HepG2 (cell line): ENCODE measurements around the gene CMIP. TPM values are rescaled to one million over a fixed set of nuclear protein-coding genes. Genes with fewer than 3 reads are reported as not detected.

Source experiments
- ATAC-seq: fragments of 200-7000 bp; cut with Tn5 transposase; 3 replicates; pipeline ENCODE4 v1.9.1; 2020; ENCODE audit warnings: mild to moderate bottlenecking, moderate library complexity
- BruUV-seq: library from RNA; stranded (reverse); fragments of 400-500 nt; replicated peaks from 2 replicates; lab custom pipeline; 2021; lab: Mats Ljungman, UMichigan
- CTCF ChIA-PET: fragments of 300-600 bp; formaldehyde crosslinking; extraction: SDS; loops from one replicate; lab custom pipeline; 2021; ENCODE audit warnings: low total read pairs, inconsistent platforms, low intra/inter-chr PET ratio; lab: Yijun Ruan, JAX
- POLR2A ChIA-PET: fragments of 350-600 bp; sonication (Branson Sonifier 250); formaldehyde crosslinking; loops from one replicate; lab custom pipeline; 2020; ENCODE audit warnings: antibody characterized with exemption, inconsistent platforms; lab: Yijun Ruan, JAX
- DNase-seq: peaks from one replicate; pipeline ENCODE4 v3.0.0-alpha.2; 2015; ENCODE audit warnings: low spot score
- FAIRE-seq: peaks from 3 replicates; lab custom pipeline; 2011; peaks lifted over from hg19 to GRCh38; lab: Jason Lieb, UNC
- H2AFZ ChIP-seq: one replicate; pipeline ENCODE4 v1.6.1; 2011; ENCODE audit warnings: low read length, inconsistent platforms
- H3K27ac ChIP-seq: fragments of 300-600 bp; 3 replicates; pipeline ENCODE4 v1.8.0; 2011; ENCODE audit warnings: mixed run types, mild to moderate bottlenecking, mixed read lengths, low read length, inconsistent platforms; ENCODE audit not compliant: insufficient read depth; ENCODE audit errors: extremely low read length
- H3K27me3 ChIP-seq, 2 experiments: fragments of 200-600 bp in 1 of 2; 2 replicates in 1 of 2; 3 replicates in 1 of 2; pipeline versions ENCODE4 v1.6.0 to v1.8.0; 2011; ENCODE audit warnings: low read length in 2 of 2, mild to moderate bottlenecking in 2 of 2, moderate library complexity in 2 of 2, inconsistent platforms in 1 of 2; ENCODE audit not compliant: insufficient read depth in 2 of 2, control insufficient read depth in 1 of 2
- H3K36me3 ChIP-seq, 2 experiments: fragments of 200-600 bp in 1 of 2; replicated peaks in 1 of 2; 2 replicates in 1 of 2; 3 replicates in 1 of 2; pipeline versions ENCODE4 v1.5.1 to v1.8.0; 2011; ENCODE audit warnings: low read length in 2 of 2, inconsistent platforms in 1 of 2; ENCODE audit not compliant: insufficient read depth in 2 of 2, control insufficient read depth in 1 of 2
- H3K4me1 ChIP-seq: 2 replicates; pipeline ENCODE4 v1.5.1; 2012; ENCODE audit warnings: low read length, inconsistent platforms; ENCODE audit not compliant: insufficient read depth
- H3K4me2 ChIP-seq: 2 replicates; pipeline ENCODE4 v1.6.0; 2011; ENCODE audit warnings: low read depth, low read length, inconsistent platforms
- H3K4me3 ChIP-seq, 3 experiments: fragments of 200-600 bp in 1 of 3; sonication (generic), shearing (Covaris generic) in 1 of 3; replicated peaks in 1 of 3; 2 replicates each; pipeline ENCODE4 v1.5.1; 2011 to 2016; ENCODE audit warnings: low read length in 3 of 3, inconsistent platforms in 2 of 3, low read depth in 2 of 3, mild to moderate bottlenecking in 2 of 3, control low read depth in 1 of 3, mixed read lengths in 1 of 3; ENCODE audit not compliant: insufficient read depth in 1 of 3
- H3K79me2 ChIP-seq: one replicate; pipeline ENCODE4 v1.6.1; 2011; ENCODE audit warnings: low read length, inconsistent platforms; ENCODE audit not compliant: insufficient read depth
- H3K9ac ChIP-seq: 2 replicates; pipeline ENCODE4 v1.6.0; 2011; ENCODE audit warnings: mild to moderate bottlenecking, low read depth, low read length, inconsistent platforms; ENCODE audit not compliant: insufficient read depth
- H3K9me3 ChIP-seq: 2 replicates; pipeline ENCODE4 v1.5.1; 2012; ENCODE audit warnings: mild to moderate bottlenecking, low read length
- H4K20me1 ChIP-seq: 2 replicates; pipeline ENCODE4 v1.6.0; 2011; ENCODE audit warnings: inconsistent platforms, mild to moderate bottlenecking, low read length, moderate library complexity; ENCODE audit not compliant: insufficient read depth
- AGO2 ChIP-seq: fragments of 200-400 bp; formaldehyde crosslinking; optimal IDR thresholded peaks from 2 replicates; pipeline ENCODE3; 2017; ENCODE audit warnings: mild to moderate bottlenecking, low read depth, low read length, moderate library complexity
- CREM ChIP-seq, 2 experiments: sonication (generic) in 1 of 2; formaldehyde crosslinking in 1 of 2; IDR thresholded peaks; 2 replicates each; pipeline versions ENCODE4 v1.4.0 to v1.6.1; 2016 to 2020; ENCODE audit warnings: antibody characterized with exemption in 1 of 2, mild to moderate bottlenecking in 1 of 2, missing genetic modification reagents in 1 of 2
- EED ChIP-seq: sonication (generic); formaldehyde crosslinking; IDR thresholded peaks from 2 replicates; pipeline ENCODE4 v1.5.0; 2020; ENCODE audit warnings: mild to moderate bottlenecking, missing genetic modification reagents
- KLF11 ChIP-seq: IDR thresholded peaks from 2 replicates; pipeline ENCODE4 v1.6.1; 2016; ENCODE audit warnings: missing compliant biosample characterization
- MAFF ChIP-seq: IDR thresholded peaks from 2 replicates; pipeline ENCODE4 v1.6.1; 2011; ENCODE audit warnings: low read depth, low read length, improper control_type of control experiment
- MEIS1 ChIP-seq: sonication (generic); formaldehyde crosslinking; IDR thresholded peaks from 2 replicates; pipeline ENCODE4 v1.9.0; 2021; ENCODE audit warnings: mild to moderate bottlenecking, missing genetic modification reagents, moderate library complexity, borderline replicate concordance
- MXI1 ChIP-seq: IDR thresholded peaks from 3 replicates; pipeline ENCODE4 v1.6.1; 2012; ENCODE audit warnings: low read depth, low read length, inconsistent platforms, borderline replicate concordance
- RARA ChIP-seq: IDR thresholded peaks from 2 replicates; pipeline ENCODE4 v1.6.1; 2016; ENCODE audit warnings: missing genetic modification reagents, missing compliant biosample characterization
- TBX3 ChIP-seq: fragments of 450-650 bp; IDR thresholded peaks from 2 replicates; pipeline ENCODE4 v1.6.1; 2017; ENCODE audit warnings: antibody characterized with exemption, mild to moderate bottlenecking, inconsistent platforms, borderline replicate concordance
- WIZ ChIP-seq: sonication (generic); formaldehyde crosslinking; IDR thresholded peaks from 2 replicates; pipeline ENCODE4 v1.5.1; 2020; ENCODE audit warnings: mild to moderate bottlenecking, missing genetic modification reagents
- ZBTB25 ChIP-seq: IDR thresholded peaks from 2 replicates; pipeline ENCODE4 v1.6.1; 2018; ENCODE audit warnings: missing genetic modification reagents
- ZBTB3 ChIP-seq: sonication (generic); formaldehyde crosslinking; IDR thresholded peaks from 2 replicates; pipeline ENCODE4 v1.4.0; 2020; ENCODE audit warnings: low read depth, mild to moderate bottlenecking, moderate library complexity, missing genetic modification reagents, borderline replicate concordance
- ZKSCAN5 ChIP-seq: sonication (generic); formaldehyde crosslinking; IDR thresholded peaks from 2 replicates; pipeline ENCODE4 v1.5.1; 2020; ENCODE audit warnings: mild to moderate bottlenecking, missing genetic modification reagents
- ZNF484 ChIP-seq: sonication (generic); formaldehyde crosslinking; IDR thresholded peaks from 2 replicates; pipeline ENCODE4 v1.5.1; 2020; ENCODE audit warnings: mild to moderate bottlenecking, low read depth, missing genetic modification reagents, borderline replicate concordance
- ZNF557 ChIP-seq: sonication (generic); formaldehyde crosslinking; IDR thresholded peaks from 2 replicates; pipeline ENCODE4 v1.4.0; 2020; ENCODE audit warnings: missing genetic modification reagents
- ZNF720 ChIP-seq: sonication (generic); formaldehyde crosslinking; IDR thresholded peaks from 2 replicates; pipeline ENCODE4 v1.4.0; 2020; ENCODE audit warnings: missing genetic modification reagents
- ZNF737 ChIP-seq: sonication (generic); formaldehyde crosslinking; IDR thresholded peaks from 2 replicates; pipeline ENCODE4 v1.5.0; 2020; ENCODE audit warnings: missing genetic modification reagents, mild to moderate bottlenecking, borderline replicate concordance
- ZSCAN5A ChIP-seq: sonication (generic); formaldehyde crosslinking; IDR thresholded peaks from 2 replicates; pipeline ENCODE4 v1.8.0; 2022; ENCODE audit warnings: mild to moderate bottlenecking, missing genetic modification reagents, borderline replicate concordance
- WGBS: methylation state at CpG from one replicate; pipeline ENCODE4 v1.1.6; 2017; ENCODE audit warnings: low lambda C conversion rate; 5-methylcytosine and 5-hydroxymethylcytosine counted together
- in situ Hi-C: cut with HindIII; loops from 2 replicates; pipeline ENCODE4 v1.10.0; 2017; ENCODE audit warnings: low pct_unique_long_range_greater_than_20kb; ENCODE audit not compliant: extremely low pct_ligation_motif_present
- intact Hi-C: fragments of 100-400 bp; cut with micrococcal nuclease; formaldehyde crosslinking; loops from one replicate; pipeline ENCODE4 v1.10.0; 2022; ENCODE audit not compliant: unreplicated experiment
- polyA plus RNA-seq, 8 experiments: library from polyadenylated mRNA; depleted of rRNA in 3 of 8; stranded (reverse) in 7 of 8; unstranded in 1 of 8; fragments of >200 nt; fragmentation: Illumina TruSeq in 4 of 8; extraction: Trizol in 4 of 8; gene quantifications; 2 replicates each; pipeline versions ENCODE4 v1.2.1 to v1.2.3, GENCODE V29; 2011 to 2016; ENCODE audit warnings: low read depth in 4 of 8, missing spikeins in 1 of 8, mixed read lengths in 1 of 8; ENCODE audit not compliant: insufficient read depth in 1 of 8
- total RNA-seq, 5 experiments: library from RNA; depleted of rRNA; stranded (reverse); fragments of >200 nt; fragmentation: Illumina TruSeq; extraction: Trizol; gene quantifications; 2 replicates each; pipeline ENCODE4 v1.2.3, GENCODE V29; 2016; ENCODE audit warnings: low read depth in 1 of 5
- TF ChIP-seq, protein P1 (sequence below): sonication (generic); formaldehyde crosslinking; IDR thresholded peaks from 2 replicates; pipeline ENCODE4 v1.4.0; 2020; ENCODE audit warnings: missing genetic modification reagents, borderline replicate concordance

The CMIP gene
- total and polyA plus RNA-seq, 2 of the 13 experiments (the other 11 are each of a cell fraction or from before 2014, with no cell fraction given), result 10.9 to 18.1 TPM

- no peak for TF ChIP-seq ZBTB3 (CRISPR knock-in tag)
Measured at GRCh38 chr16:81566086-81567007, 121.7 kb downstream of the CMIP start (continued).

GRCh38 chr16:81567087-81567486 is 122.5 kb downstream of the CMIP start:
- peaks cover 99% of the 10 kb centered on the region for H3K79me2 ChIP-seq
- no peak overlapping the region for H2AFZ ChIP-seq
- H3K36me3 ChIP-seq, result peaks cover 11 to 23% of the 10 kb centered on the region in 2 experiments; a peak in 4 of 5 replicates
- no peak overlapping the region for H3K4me3 ChIP-seq
- no TSS peak for BruUV-seq
- FAIRE-seq (no peak), DNase-seq (no peak), ATAC-seq (no peak)
- no peaks in the 10 kb centered on the region for H3K27me3 ChIP-seq
- H3K4me2 ChIP-seq, result no peak overlapping the region
- no peak overlapping the region for H3K27ac ChIP-seq
- in situ Hi-C loops, result no loop called here
- CTCF ChIA-PET, result no interaction called here
- intact Hi-C loops, result no loop called here
- no peak overlapping the region for H3K9ac ChIP-seq
- H4K20me1 ChIP-seq, result peaks cover 99% of the 10 kb centered on the region
- POLR2A ChIA-PET, result interaction anchor here (2.6 kb wide), 1 partner anchor 16 kb away, joined by 8 read pairs; no protein-coding TSS in a partner anchor
- WGBS, result 91% methylated on average over 3 of the region's 13 CpGs
- no peaks in the 10 kb centered on the region for H3K9me3 ChIP-seq
- H3K4me1 ChIP-seq, result peaks cover 66% of the 10 kb centered on the region
- TF ChIP-seq, protein P1, sequence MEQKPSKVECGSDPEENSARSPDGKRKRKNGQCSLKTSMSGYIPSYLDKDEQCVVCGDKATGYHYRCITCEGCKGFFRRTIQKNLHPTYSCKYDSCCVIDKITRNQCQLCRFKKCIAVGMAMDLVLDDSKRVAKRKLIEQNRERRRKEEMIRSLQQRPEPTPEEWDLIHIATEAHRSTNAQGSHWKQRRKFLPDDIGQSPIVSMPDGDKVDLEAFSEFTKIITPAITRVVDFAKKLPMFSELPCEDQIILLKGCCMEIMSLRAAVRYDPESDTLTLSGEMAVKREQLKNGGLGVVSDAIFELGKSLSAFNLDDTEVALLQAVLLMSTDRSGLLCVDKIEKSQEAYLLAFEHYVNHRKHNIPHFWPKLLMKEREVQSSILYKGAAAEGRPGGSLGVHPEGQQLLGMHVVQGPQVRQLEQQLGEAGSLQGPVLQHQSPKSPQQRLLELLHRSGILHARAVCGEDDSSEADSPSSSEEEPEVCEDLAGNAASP (CRISPR knock-in tag), result no peak
- no peak for TF ChIP-seq ZNF720 (CRISPR knock-in tag)
- no peak for TF ChIP-seq WIZ
- no peak for TF ChIP-seq MEIS1 (CRISPR knock-in tag)
- TF ChIP-seq EED, result 0 out of 2 replicates have a peak, but pooled peaks have one; percentile 29
- TF ChIP-seq CREM (IDR thresholded peaks at IDR 0.05), result no peak
- TF ChIP-seq CREM (CRISPR knock-in tag; IDR thresholded peaks at IDR 0.05), result no peak
- no peak for TF ChIP-seq ZSCAN5A (CRISPR knock-in tag)
- no peak for TF ChIP-seq MXI1
- no peak for TF ChIP-seq ZNF557
- TF ChIP-seq TBX3, result no peak
- TF ChIP-seq ZKSCAN5 (CRISPR knock-in tag), result no peak
- TF ChIP-seq KLF11 (CRISPR knock-in tag), result no peak
- no peak for TF ChIP-seq MAFF
- no peak for TF ChIP-seq ZBTB25 (CRISPR knock-in tag)
- 0 out of 2 replicates have a peak, but pooled peaks have one; percentile 10 for TF ChIP-seq ZNF737
- TF ChIP-seq AGO2, result peak; percentile 60
- TF ChIP-seq ZNF484, result no peak
- TF ChIP-seq RARA (CRISPR knock-in tag), result no peak
